NB4 (cell line): ENCODE data around the gene RPL38.

Experiments used
- DNase-seq: peaks from one replicate; pipeline ENCODE4 v3.0.0; 2010; ENCODE audit warnings: low read depth
- H3K4me3 ChIP-seq: one replicate; pipeline ENCODE4 v1.5.1; 2011; ENCODE audit warnings: mild to moderate bottlenecking, low read depth, low read length, moderate library complexity
- MAX ChIP-seq: IDR thresholded peaks from 2 replicates; pipeline ENCODE4 v1.6.1; 2011; ENCODE audit warnings: low read depth, low read length
- MYC ChIP-seq: IDR thresholded peaks from 2 replicates; pipeline ENCODE4 v1.6.1; 2011; ENCODE audit warnings: low read depth, low read length
- POLR2A ChIP-seq: IDR thresholded peaks from 2 replicates; pipeline ENCODE4 v1.6.1; 2011; ENCODE audit warnings: mild to moderate bottlenecking; ENCODE audit not compliant: insufficient read length; ENCODE audit errors: extremely low read depth
- TF ChIP-seq, protein P1 (sequence below): IDR thresholded peaks from one replicate; pipeline ENCODE4 v1.5.1; 2012; ENCODE audit warnings: low read depth, low read length

RPL38 gene

GRCh38 chr17:74164446-74165045 lies 38.9 kb upstream of the RPL38 start:
- H3K4me3 ChIP-seq = no peak overlapping the region
- DNase-seq = no peak
- no peak for TF ChIP-seq POLR2A

DNA sequence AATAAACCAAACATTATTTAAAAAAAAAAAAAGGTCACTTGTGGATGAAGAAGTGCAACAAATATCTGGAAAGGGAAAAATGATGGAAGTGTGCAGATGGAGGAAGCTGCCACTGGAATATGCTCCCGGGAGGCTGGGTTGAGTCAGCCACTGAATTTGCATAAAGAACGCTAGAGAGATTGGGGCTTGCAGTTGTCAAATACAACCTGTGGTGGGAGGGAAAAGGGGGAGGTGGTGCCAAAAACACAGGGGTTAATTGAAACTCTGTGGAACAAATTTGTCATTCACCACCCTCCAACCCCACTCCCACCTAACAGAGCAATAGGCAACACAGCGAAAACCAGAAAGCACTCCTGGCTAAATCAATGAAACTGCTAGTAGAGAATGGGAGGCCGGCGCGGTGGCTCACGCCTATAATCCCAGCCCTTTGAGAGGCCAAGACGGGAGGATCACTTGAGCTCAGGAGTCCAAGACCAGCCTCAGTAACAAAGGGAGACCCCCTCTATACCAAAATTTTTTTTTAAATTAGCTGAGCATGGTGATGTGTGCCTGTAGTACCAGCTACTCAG lies 37.6 kb upstream of the RPL38 start:
- no peak for TF ChIP-seq MYC
- no peak for TF ChIP-seq POLR2A
- TF ChIP-seq, protein P1, sequence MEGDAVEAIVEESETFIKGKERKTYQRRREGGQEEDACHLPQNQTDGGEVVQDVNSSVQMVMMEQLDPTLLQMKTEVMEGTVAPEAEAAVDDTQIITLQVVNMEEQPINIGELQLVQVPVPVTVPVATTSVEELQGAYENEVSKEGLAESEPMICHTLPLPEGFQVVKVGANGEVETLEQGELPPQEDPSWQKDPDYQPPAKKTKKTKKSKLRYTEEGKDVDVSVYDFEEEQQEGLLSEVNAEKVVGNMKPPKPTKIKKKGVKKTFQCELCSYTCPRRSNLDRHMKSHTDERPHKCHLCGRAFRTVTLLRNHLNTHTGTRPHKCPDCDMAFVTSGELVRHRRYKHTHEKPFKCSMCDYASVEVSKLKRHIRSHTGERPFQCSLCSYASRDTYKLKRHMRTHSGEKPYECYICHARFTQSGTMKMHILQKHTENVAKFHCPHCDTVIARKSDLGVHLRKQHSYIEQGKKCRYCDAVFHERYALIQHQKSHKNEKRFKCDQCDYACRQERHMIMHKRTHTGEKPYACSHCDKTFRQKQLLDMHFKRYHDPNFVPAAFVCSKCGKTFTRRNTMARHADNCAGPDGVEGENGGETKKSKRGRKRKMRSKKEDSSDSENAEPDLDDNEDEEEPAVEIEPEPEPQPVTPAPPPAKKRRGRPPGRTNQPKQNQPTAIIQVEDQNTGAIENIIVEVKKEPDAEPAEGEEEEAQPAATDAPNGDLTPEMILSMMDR = no peak
- no peak for TF ChIP-seq MAX
- DNase-seq = no peak
- no peak overlapping the region for H3K4me3 ChIP-seq

- no peak overlapping the region for H3K4me3 ChIP-seq
- TF ChIP-seq, protein P1 = no peak
- TF ChIP-seq MYC = no peak
- TF ChIP-seq MAX = no peak
- no peak for TF ChIP-seq POLR2A
- no peak for DNase-seq
These were observed 32.6 kb upstream of the RPL38 start for GRCh38 chr17:74170924-74171323.

DNA sequence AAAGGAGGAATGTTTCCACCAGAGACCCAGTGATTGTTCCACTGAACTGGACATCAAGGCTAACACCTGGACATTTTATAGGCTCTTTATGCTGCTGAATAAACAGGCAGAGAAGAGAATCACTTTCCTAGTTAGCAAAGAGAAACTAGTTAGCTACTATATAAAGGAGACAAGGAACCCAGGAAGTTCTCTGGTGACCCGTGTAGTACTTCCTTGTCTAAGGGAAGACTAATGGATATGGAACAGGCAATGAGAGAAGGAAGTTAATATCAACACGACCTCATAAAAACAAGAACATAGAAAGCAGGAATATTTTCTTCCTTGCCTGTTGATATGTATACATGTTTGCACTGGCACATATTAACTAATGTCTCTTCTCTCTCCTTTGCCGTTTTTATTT lies 30.8 kb upstream of the RPL38 start:
- H3K4me3 ChIP-seq = no peak overlapping the region
- DNase-seq = no peak
- TF ChIP-seq MYC = no peak
- no peak for TF ChIP-seq MAX
- TF ChIP-seq POLR2A = no peak
- TF ChIP-seq, protein P1 = no peak

DNA sequence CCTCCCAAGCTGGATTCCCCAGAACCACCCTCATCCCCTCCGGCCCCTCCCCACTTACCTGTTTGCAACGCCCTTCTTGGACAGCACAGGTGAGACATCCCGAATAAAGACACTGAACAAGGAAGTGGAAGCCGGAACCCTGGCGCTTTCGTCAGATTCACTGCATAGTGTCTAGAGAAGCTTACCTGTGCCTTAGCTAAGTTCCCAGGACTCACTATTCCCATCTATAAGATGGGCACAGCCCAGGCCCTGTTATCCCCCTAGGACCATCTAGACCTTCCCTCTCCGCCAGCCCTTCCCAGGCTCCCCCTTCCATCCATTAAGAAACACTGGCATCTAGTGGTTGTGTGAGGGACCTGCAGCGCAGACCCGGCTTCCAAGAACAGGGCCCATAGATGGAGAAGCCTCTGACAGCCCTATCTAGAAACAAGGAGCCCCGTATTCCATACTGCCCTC lies 26.9 kb upstream of the RPL38 start:
- no peak overlapping the region for H3K4me3 ChIP-seq
- peak; percentile 68 for DNase-seq
- TF ChIP-seq MYC (no peak), POLR2A (no peak), MAX (no peak)
- TF ChIP-seq, protein P1 = peak; percentile 93

GRCh38 chr17:74177018-74177450 lies 26.4 kb upstream of the RPL38 start:
- no peak for DNase-seq
- H3K4me3 ChIP-seq = no peak overlapping the region
- TF ChIP-seq MAX = no peak

DNA sequence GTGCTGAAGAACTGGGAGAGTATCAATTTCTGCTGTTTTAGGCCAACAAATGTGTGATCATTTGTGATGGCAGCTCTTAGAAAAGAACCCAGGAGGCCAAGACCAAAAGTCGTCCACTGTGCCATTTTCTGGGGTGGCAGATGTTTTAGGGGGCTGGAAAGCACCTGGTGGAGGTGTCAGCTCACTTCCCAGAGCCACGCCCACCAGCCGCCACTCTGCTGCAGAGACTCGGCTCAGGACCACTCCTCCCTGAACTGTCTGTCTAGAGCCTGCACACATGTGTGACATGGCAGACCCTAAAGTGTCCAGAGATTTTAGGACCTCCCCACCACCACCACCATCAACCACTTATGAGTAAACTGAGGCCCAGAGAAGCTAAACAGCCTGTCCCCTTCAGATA lies 23.9 kb upstream of the RPL38 start:
- H3K4me3 ChIP-seq = no peak overlapping the region
- TF ChIP-seq, protein P1 = no peak
- TF ChIP-seq POLR2A (no peak), MYC (no peak), MAX (no peak)
- no peak for DNase-seq
